Adrenal gland (tissue), 12 donors: ENCODE data around the gene CUTA. TPM values are rescaled to one million over a fixed set of nuclear protein-coding genes. Genes with fewer than 3 reads are reported as not detected.

ENCODE experiments used
- DNase-seq, 7 donors: peaks; one replicate each; pipeline ENCODE4 v3.0.0-alpha.2; 2019 to 2020
- H3K27ac ChIP-seq, 5 donors: fragments of 200-600 bp; sonication (generic) in 4 of 5; 1 replicate in 3 of 5; 2 replicates in 2 of 5; pipeline versions ENCODE4 v1.5.1 to v1.8.0; 2016 to 2020; ENCODE audit warnings: mild to moderate bottlenecking in 1 of 5
- H3K27me3 ChIP-seq: fragments of 200-600 bp; 2 replicates; pipeline ENCODE4 v1.8.0; 2021
- H3K36me3 ChIP-seq, 2 donors: fragments of 200-600 bp; replicated peaks in 1 of 2; 1 replicate in 1 of 2; 2 replicates in 1 of 2; pipeline versions ENCODE4 v1.5.1 to v1.8.0; 2018 to 2022
- H3K4me1 ChIP-seq, 2 donors: fragments of 200-600 bp; replicated peaks in 1 of 2; 1 replicate in 1 of 2; 2 replicates in 1 of 2; pipeline versions ENCODE4 v1.5.1 to v1.8.0; 2018 to 2021
- H3K4me3 ChIP-seq, 4 donors: fragments of 200-600 bp; sonication (generic) in 3 of 4; one replicate each; pipeline ENCODE4 v1.5.1; 2016 to 2018
- H3K9me3 ChIP-seq, 3 donors: fragments of 200-600 bp; sonication (generic) in 1 of 3; replicated peaks in 1 of 3; 1 replicate in 2 of 3; 2 replicates in 1 of 3; pipeline versions ENCODE4 v1.5.1 to v1.8.0; 2016 to 2021
- CTCF ChIP-seq, 6 experiments: fragments of 450-650 bp in 4 of 6; fragments of 200-600 bp in 2 of 6; sonication (generic) in 1 of 6; IDR thresholded peaks; 1 replicate in 5 of 6; 2 replicates in 1 of 6; pipeline versions ENCODE4 v1.5.1 to v1.8.0; 2016 to 2021; ENCODE audit warnings: antibody characterized with exemption in 6 of 6, mild to moderate bottlenecking in 2 of 6, moderate library complexity in 1 of 6
- POLR2A ChIP-seq, 2 donors: fragments of 450-650 bp; IDR thresholded peaks; one replicate each; pipeline ENCODE4 v1.6.1; 2017; ENCODE audit warnings: antibody characterized with exemption in 2 of 2, mild to moderate bottlenecking in 2 of 2, moderate library complexity in 1 of 2
- WGBS, 4 donors: extraction: QIAGEN DNeasy Blood & Tissue Kit in 2 of 4; methylation state at CpG; one replicate each; pipeline versions ENCODE4 v1.1.5 to v1.1.7; 2013 to 2017; 5-methylcytosine and 5-hydroxymethylcytosine counted together
- intact Hi-C, 2 donors: fragments of 100-400 bp; cut with DNase I; formaldehyde crosslinking; loops; one replicate each; pipeline versions ENCODE4 v1.14.1 to v1.15.0; 2022 to 2023
- polyA plus RNA-seq, 3 donors: library from polyadenylated mRNA; stranded (reverse); fragments of 200-250 nt in 2 of 3; fragments of 350-450 nt in 1 of 3; fragmentation: Illumina TruSeq in 1 of 3; extraction: RNeasy Lipid Tissue Mini Kit (QIAGEN cat#74804) in 1 of 3; gene quantifications; one replicate each; pipeline ENCODE4 v1.2.3, GENCODE V29; 2013 to 2014
- total RNA-seq, 9 donors: library from RNA; depleted of rRNA in 4 of 9; stranded (reverse); fragments of >200 nt in 4 of 9; fragments of 120-200 nt in 1 of 9; fragmentation: NEBNext Ultra II Directional in 1 of 9; extraction: Animal tissue kit (Norgen Biotek cat#: 25700) in 1 of 9; gene quantifications; one replicate each; pipeline versions ENCODE4 v1.1.0 to v1.2.4, GENCODE V29; 2013 to 2023
- donor health status: healthy with polysubstance abuse.
- donor health status: Bipolar disorder and iron deficiency.
- donor health status: DM: yes; HTN: yes; CAD: no.
- donor health status: DM: no; HTN: no; CAD: no.
- donor health status: DM: no; HTN: no; CAD: no.
- donor health status: DM: yes; HTN: yes; CAD: no.

CUTA gene
- total and polyA plus RNA-seq, 12 donors, result 202 to 437 (median 295) TPM

GRCh38 chr6:33440649-33441309 is 22.9 kb upstream of the CUTA start:
- no peak overlapping the region for H3K27ac ChIP-seq
- intact Hi-C loops, result no loop called here

DNA sequence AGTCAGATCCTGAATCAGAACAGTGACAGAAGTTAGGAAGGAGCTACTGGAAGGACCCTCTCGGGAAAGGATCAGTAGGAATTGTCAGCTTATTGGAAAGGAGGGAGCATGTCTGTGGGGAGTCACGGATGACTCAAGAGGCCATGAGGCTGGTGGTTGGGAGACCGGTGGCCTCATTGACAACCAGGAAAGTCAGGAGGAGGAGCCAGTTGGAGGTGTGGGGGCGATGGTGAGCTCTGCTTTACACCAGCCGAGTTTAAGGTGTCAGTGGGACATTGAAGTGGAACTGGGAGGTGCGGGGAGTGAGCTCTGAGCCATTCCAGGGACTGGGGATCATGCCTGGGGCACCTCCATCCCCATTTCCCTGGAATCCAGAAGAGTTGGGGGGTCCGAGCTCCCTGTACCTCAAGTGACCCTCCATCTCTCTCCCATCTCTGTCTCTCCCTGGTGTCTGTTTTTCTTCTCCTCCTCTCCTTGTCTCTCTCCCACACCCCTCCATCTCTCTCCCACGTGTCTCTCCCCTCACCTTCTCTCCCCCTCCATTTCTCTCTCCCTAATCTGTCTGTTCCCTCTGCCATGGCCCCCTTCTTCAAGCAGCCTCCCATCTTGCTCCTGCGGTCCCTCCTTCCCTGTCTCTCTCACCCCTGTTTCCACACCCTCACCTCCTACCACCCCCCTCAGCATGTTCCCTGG is 22.2 kb upstream of the CUTA start:
- Histone ChIP-seq H3K36me3 (peaks cover 0 to 64% of the 10 kb centered on the region in 2 donors), H3K9me3 (no peaks in the 10 kb centered on the region), H3K27me3 (no peaks in the 10 kb centered on the region), H3K4me1 (no peaks in the 10 kb centered on the region), H3K4me3 (no peak overlapping the region), H3K27ac (no peak overlapping the region)
- 80 to 84% (median 81%) methylated on average over 9 of the region's 9 CpGs for WGBS, 4 donors
- no peak for DNase-seq
- no peak for TF ChIP-seq CTCF (IDR thresholded peaks at IDR 0.05)
- no peak for TF ChIP-seq POLR2A (IDR thresholded peaks at IDR 0.05)
- intact Hi-C loops, result no loop called here

More at GRCh38 chr6:33440649-33441309, 22.9 kb upstream of the CUTA start:
- WGBS, 4 donors, result 84 to 90% (median 87%) methylated on average over 19 of the region's 19 CpGs
- Histone ChIP-seq H3K9me3 (no peaks in the 10 kb centered on the region), H3K4me3 (no peak overlapping the region), H3K4me1 (no peaks in the 10 kb centered on the region), H3K27me3 (no peaks in the 10 kb centered on the region), H3K36me3 (peaks cover 0 to 57% of the 10 kb centered on the region in 2 donors)
- DNase-seq, result no peak
- TF ChIP-seq CTCF (IDR thresholded peaks at IDR 0.05), result no peak
- TF ChIP-seq POLR2A (IDR thresholded peaks at IDR 0.05), result no peak

GRCh38 chr6:33438978-33439594 is 21.2 kb upstream of the CUTA start:
- Histone ChIP-seq H3K27me3 (no peaks in the 10 kb centered on the region), H3K4me1 (no peaks in the 10 kb centered on the region), H3K27ac (no peak overlapping the region), H3K36me3 (peaks cover 0 to 62% of the 10 kb centered on the region in 2 donors), H3K9me3 (no peaks in the 10 kb centered on the region), H3K4me3 (no peak overlapping the region)
- TF ChIP-seq POLR2A (IDR thresholded peaks at IDR 0.05) (no peak), CTCF (IDR thresholded peaks at IDR 0.05) (no peak)
- WGBS, 4 donors, result 94 to 96% (median 95%) methylated on average over 3 of the region's 3 CpGs
- DNase-seq, result no peak
- intact Hi-C loops, result no loop called here

GRCh38 chr6:33437666-33438065 is 19.8 kb upstream of the CUTA start:
- H3K36me3 ChIP-seq, result peaks cover 0 to 50% of the 10 kb centered on the region in 2 donors
- intact Hi-C loops, result no loop called here
- H3K4me1 ChIP-seq, result no peaks in the 10 kb centered on the region
- H3K27me3 ChIP-seq, result no peaks in the 10 kb centered on the region
- DNase-seq, result no peak
- WGBS, 4 donors, result 91 to 97% (median 95%) methylated on average over 17 to 18 of the region's 18 CpGs
- TF ChIP-seq POLR2A (IDR thresholded peaks at IDR 0.05), result no peak
- no peak for TF ChIP-seq CTCF (IDR thresholded peaks at IDR 0.05)
- H3K27ac ChIP-seq, result no peak overlapping the region
- no peak overlapping the region for H3K4me3 ChIP-seq
- no peaks in the 10 kb centered on the region for H3K9me3 ChIP-seq
